Medulla oblongata (tissue), 1 donor: ENCODE measurements around the gene GABARAPL2.
A peak's percentile ranks its signal among the peaks of the same experiment; 100 is the strongest.

Source experiments
- DNase-seq: peaks from one replicate; pipeline ENCODE4 v3.0.0-alpha.2; 2015; ENCODE audit errors: extremely low spot score

Gene GABARAPL2

GRCh38 chr16:75555213-75555706 lies 10.9 kb upstream of the GABARAPL2 start:
- DNase-seq = peak; percentile 92

- peak; percentile 97 for DNase-seq
Measured at GRCh38 chr16:75555707-75556430, 10.3 kb upstream of the GABARAPL2 start, which contains the start of gene TMEM231. Gene TMEM231, minus strand, starts transcription at chr16:75556252. Its CDS starts 43 bp downstream, at chr16:75556209.

- no peak for DNase-seq
Measured at GRCh38 chr16:75556431-75556950, 9.7 kb upstream of the GABARAPL2 start.

- DNase-seq = no peak
Measured at GRCh38 chr16:75558846-75559401, 7.3 kb upstream of the GABARAPL2 start.

- no peak for DNase-seq
Measured at GRCh38 chr16:75559564-75560372, 6.4 kb upstream of the GABARAPL2 start.

GRCh38 chr16:75565640-75566039 lies 539 bp upstream of the GABARAPL2 start:
- no peak for DNase-seq

- no peak for DNase-seq
Measured at GRCh38 chr16:75566758-75567255, 628 bp downstream of the GABARAPL2 start.

GRCh38 chr16:75567911-75568310 lies 1.7 kb downstream of the GABARAPL2 start:
- DNase-seq = no peak

- peak; percentile 72 for DNase-seq
Measured at GRCh38 chr16:75570396-75571065, 4.4 kb downstream of the GABARAPL2 start.

- DNase-seq = no peak
Measured at GRCh38 chr16:75572864-75573542, 6.8 kb downstream of the GABARAPL2 start.

GRCh38 chr16:75573955-75574354 lies 7.8 kb downstream of the GABARAPL2 start:
- no peak for DNase-seq

GRCh38 chr16:75575958-75576357 lies 9.8 kb downstream of the GABARAPL2 start:
- DNase-seq = no peak

GRCh38 chr16:75576384-75576811 lies 10.2 kb downstream of the GABARAPL2 start:
- no peak for DNase-seq

- no peak for DNase-seq
Measured at GRCh38 chr16:75578212-75578611, 12.0 kb downstream of the GABARAPL2 start.

- no peak for DNase-seq
Measured at GRCh38 chr16:75578725-75579124, 12.5 kb downstream of the GABARAPL2 start.

- DNase-seq = peak; percentile 33
Measured at GRCh38 chr16:75579281-75579834, 13.2 kb downstream of the GABARAPL2 start.

GRCh38 chr16:75584108-75584507 lies 17.9 kb downstream of the GABARAPL2 start:
- DNase-seq = no peak

GRCh38 chr16:75588716-75589115 lies 22.5 kb downstream of the GABARAPL2 start:
- no peak for DNase-seq

- DNase-seq = peak; percentile 61
Measured at GRCh38 chr16:75589306-75589705, 23.1 kb downstream of the GABARAPL2 start.
